NCI-H1092 treated with DMSO at 0.1 percent for 48 hours (cell line): ENCODE measurements around the gene LRRFIP1.

Experiments used
- DNase-seq: peaks from one replicate; lab custom pipeline; 2025; lab: John Stamatoyannopoulos, UW

The LRRFIP1 gene

GRCh38 chr2:237640493-237640998 is 13.2 kb downstream of the LRRFIP1 start:
- DNase-seq = no peak

GRCh38 chr2:237642038-237642734 is 14.8 kb downstream of the LRRFIP1 start:
- no peak for DNase-seq

GRCh38 chr2:237643066-237643465 is 15.7 kb downstream of the LRRFIP1 start:
- no peak for DNase-seq

GRCh38 chr2:237643582-237644380 is 16.4 kb downstream of the LRRFIP1 start:
- no peak for DNase-seq

GRCh38 chr2:237644381-237644703 is 17.0 kb downstream of the LRRFIP1 start:
- DNase-seq = no peak

- no peak for DNase-seq
These were observed 17.9 kb downstream of the LRRFIP1 start for GRCh38 chr2:237645261-237645660.

- DNase-seq = no peak
These were observed 20.0 kb downstream of the LRRFIP1 start for GRCh38 chr2:237647176-237648015.

GRCh38 chr2:237648016-237648381 is 20.6 kb downstream of the LRRFIP1 start:
- DNase-seq = no peak

- no peak for DNase-seq
These were observed 22.4 kb downstream of the LRRFIP1 start for GRCh38 chr2:237649541-237650454.

GRCh38 chr2:237650455-237650850 is 23.1 kb downstream of the LRRFIP1 start:
- DNase-seq = no peak

- DNase-seq = no peak
These were observed 24.4 kb downstream of the LRRFIP1 start for GRCh38 chr2:237651761-237652160.

- no peak for DNase-seq
These were observed 24.8 kb downstream of the LRRFIP1 start for GRCh38 chr2:237652181-237652580.

- DNase-seq = no peak
These were observed 25.5 kb downstream of the LRRFIP1 start for GRCh38 chr2:237652854-237653253.

- no peak for DNase-seq
These were observed 26.6 kb downstream of the LRRFIP1 start for GRCh38 chr2:237653776-237654558.

- DNase-seq = no peak
These were observed 29.7 kb downstream of the LRRFIP1 start for GRCh38 chr2:237657063-237657462.

GRCh38 chr2:237660381-237660900 is 33.1 kb downstream of the LRRFIP1 start:
- no peak for DNase-seq

- no peak for DNase-seq
These were observed 33.9 kb downstream of the LRRFIP1 start for GRCh38 chr2:237661270-237661669.

- DNase-seq = no peak
These were observed 34.5 kb downstream of the LRRFIP1 start for GRCh38 chr2:237661799-237662328.

GRCh38 chr2:237662671-237663093 is 35.3 kb downstream of the LRRFIP1 start:
- DNase-seq = no peak

GRCh38 chr2:237663517-237664110 is 36.2 kb downstream of the LRRFIP1 start:
- no peak for DNase-seq
